CD1c-positive myeloid dendritic cell (primary cell): Measurements from ENCODE around the gene FOSL1.

Experiments
- DNase-seq: peaks from one replicate; pipeline ENCODE4 v3.0.0-alpha.2; 2016; ENCODE audit errors: extremely low spot score

Gene FOSL1

GRCh38 chr11:65882120-65883057 is 17.8 kb downstream of the FOSL1 start:
- DNase-seq = no peak

- DNase-seq = no peak
Measured at GRCh38 chr11:65880844-65881421, 19.3 kb downstream of the FOSL1 start.

GRCh38 chr11:65880027-65880426 is 20.2 kb downstream of the FOSL1 start:
- DNase-seq = no peak

- DNase-seq = peak; percentile 41
Measured at GRCh38 chr11:65879617-65880016, 20.6 kb downstream of the FOSL1 start, which contains the start of gene CTSW. TSS of gene CTSW (plus strand) at chr11:65879837. CDS start at chr11:65879855, 18 bp downstream.

GRCh38 chr11:65873318-65874156 is 26.7 kb downstream of the FOSL1 start:
- DNase-seq = peak; percentile 95

GRCh38 chr11:65872586-65873317 is 27.4 kb downstream of the FOSL1 start, which contains the start of gene EFEMP2:
TSS of gene EFEMP2 (minus strand) at chr11:65872800. CDS start at chr11:65872354, 446 bp downstream.
- no peak for DNase-seq

GRCh38 chr11:65871811-65872548 is 28.2 kb downstream of the FOSL1 start:
- DNase-seq = no peak

- no peak for DNase-seq
Measured at GRCh38 chr11:65870706-65871681, 29.2 kb downstream of the FOSL1 start.

GRCh38 chr11:65870307-65870658 is 29.9 kb downstream of the FOSL1 start:
- DNase-seq = no peak

- DNase-seq = no peak
Measured at GRCh38 chr11:65869643-65870306, 30.4 kb downstream of the FOSL1 start.

GRCh38 chr11:65868907-65869306 is 31.3 kb downstream of the FOSL1 start:
- DNase-seq = no peak

GRCh38 chr11:65868076-65868667 is 32.0 kb downstream of the FOSL1 start:
- DNase-seq = no peak

GRCh38 chr11:65867284-65868071 is 32.7 kb downstream of the FOSL1 start:
- no peak for DNase-seq

- no peak for DNase-seq
Measured at GRCh38 chr11:65866509-65867283, 33.5 kb downstream of the FOSL1 start.

GRCh38 chr11:65865550-65866172 is 34.5 kb downstream of the FOSL1 start:
- DNase-seq = no peak

- DNase-seq = no peak
Measured at GRCh38 chr11:65864706-65865471, 35.3 kb downstream of the FOSL1 start.
